Measurements from ENCODE around the gene DHX35. TPM values are rescaled to one million over a fixed set of nuclear protein-coding genes. Genes with fewer than 3 reads are reported as not detected.

Gene DHX35
- total RNA-seq: 10 to 100 TPM; 16.1 to 17.9 (median 16.4) TPM

GRCh38 chr20:38962044-38962927, at the start of gene DHX35:
DHX35 (plus strand) TSS chr20:38962344; CDS start chr20:38962368, 24 bp downstream.
- TF ChIP-seq, protein P1, sequence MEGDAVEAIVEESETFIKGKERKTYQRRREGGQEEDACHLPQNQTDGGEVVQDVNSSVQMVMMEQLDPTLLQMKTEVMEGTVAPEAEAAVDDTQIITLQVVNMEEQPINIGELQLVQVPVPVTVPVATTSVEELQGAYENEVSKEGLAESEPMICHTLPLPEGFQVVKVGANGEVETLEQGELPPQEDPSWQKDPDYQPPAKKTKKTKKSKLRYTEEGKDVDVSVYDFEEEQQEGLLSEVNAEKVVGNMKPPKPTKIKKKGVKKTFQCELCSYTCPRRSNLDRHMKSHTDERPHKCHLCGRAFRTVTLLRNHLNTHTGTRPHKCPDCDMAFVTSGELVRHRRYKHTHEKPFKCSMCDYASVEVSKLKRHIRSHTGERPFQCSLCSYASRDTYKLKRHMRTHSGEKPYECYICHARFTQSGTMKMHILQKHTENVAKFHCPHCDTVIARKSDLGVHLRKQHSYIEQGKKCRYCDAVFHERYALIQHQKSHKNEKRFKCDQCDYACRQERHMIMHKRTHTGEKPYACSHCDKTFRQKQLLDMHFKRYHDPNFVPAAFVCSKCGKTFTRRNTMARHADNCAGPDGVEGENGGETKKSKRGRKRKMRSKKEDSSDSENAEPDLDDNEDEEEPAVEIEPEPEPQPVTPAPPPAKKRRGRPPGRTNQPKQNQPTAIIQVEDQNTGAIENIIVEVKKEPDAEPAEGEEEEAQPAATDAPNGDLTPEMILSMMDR (IDR thresholded peaks at IDR 0.05): peak in 1 of 6 experiments; percentile 14
- TF ChIP-seq POLR2A (IDR thresholded peaks at IDR 0.05): peak in 1 of 2 donors; percentile 49
- Histone ChIP-seq H3K27ac (peak within 1 kb of the TSS; percentile 47 to 95 (median 68)), H3K27me3 (no peaks in the 10 kb centered on the region), H3K4me3 (replicated peaks in 1 of 3) (peak within 1 kb of the TSS; percentile 68 to 93 (median 85)), H3K9me3 (no peaks in the 10 kb centered on the region), H3K4me1 (peaks cover 9 to 10% of the 10 kb centered on the region in 2 donors), H3K36me3 (no peaks in the 10 kb centered on the region)
- WGBS, 2 donors: 0 to 2% methylated on average over 10 to 23 of the region's 70 CpGs
- intact Hi-C loops (cut with DNase I): no loop called here
- DNase-seq: peak; percentile 98

GRCh38 chr20:38915355-38915754, 46.8 kb upstream of the DHX35 start:
- TF ChIP-seq POLR2A (IDR thresholded peaks at IDR 0.05): no peak
- TF ChIP-seq, protein P1 (IDR thresholded peaks at IDR 0.05): no peak
- Histone ChIP-seq H3K27me3 (no peaks in the 10 kb centered on the region), H3K4me1 (no peaks in the 10 kb centered on the region), H3K27ac (no peak overlapping the region), H3K36me3 (no peaks in the 10 kb centered on the region), H3K4me3 (replicated peaks in 1 of 3) (no peak overlapping the region), H3K9me3 (no peaks in the 10 kb centered on the region)
- 93 to 97% methylated on average over 7 of the region's 7 CpGs for WGBS, 2 donors
- intact Hi-C loops (cut with DNase I): no loop called here
- no peak for DNase-seq

- intact Hi-C loops (cut with DNase I): no loop called here
- WGBS, 2 donors: 78 to 89% methylated on average over 4 of the region's 4 CpGs
These were observed 44.5 kb upstream of the DHX35 start for GRCh38 chr20:38917657-38918056.

DNA sequence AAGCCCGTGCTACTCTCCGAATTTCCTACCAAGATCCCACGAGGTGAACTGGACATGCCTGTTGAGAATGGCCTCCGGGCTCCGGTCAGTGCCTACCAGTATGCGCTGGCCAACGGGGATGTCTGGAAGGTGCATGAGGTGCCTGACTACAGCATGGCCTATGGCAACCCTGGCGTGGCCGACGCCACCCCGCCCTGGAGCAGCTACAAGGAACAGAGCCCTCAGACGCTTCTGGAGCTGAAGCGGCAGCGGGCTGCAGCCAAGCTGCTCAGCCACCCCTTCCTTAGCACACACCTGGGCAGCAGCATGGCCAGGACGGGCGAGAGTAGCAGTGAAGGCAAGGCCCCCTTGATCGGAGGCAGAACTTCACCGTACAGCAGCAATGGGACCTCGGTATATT, 44.0 kb upstream of the DHX35 start:
- 90 to 98% methylated on average over 5 to 17 of the region's 19 CpGs for WGBS, 2 donors
- H3K4me3 ChIP-seq (replicated peaks in 1 of 3): no peak overlapping the region
- TF ChIP-seq, protein P1 (IDR thresholded peaks at IDR 0.05): no peak
- no peak for TF ChIP-seq POLR2A (IDR thresholded peaks at IDR 0.05)
- H3K27ac ChIP-seq: no peak overlapping the region
- intact Hi-C loops (cut with DNase I): no loop called here
- no peaks in the 10 kb centered on the region for H3K9me3 ChIP-seq
- H3K36me3 ChIP-seq: no peaks in the 10 kb centered on the region
- no peak for DNase-seq
- H3K27me3 ChIP-seq: no peaks in the 10 kb centered on the region
- H3K4me1 ChIP-seq: no peaks in the 10 kb centered on the region

More at GRCh38 chr20:38917657-38918056, 44.5 kb upstream of the DHX35 start:
- no peak overlapping the region for H3K4me3 ChIP-seq (replicated peaks in 1 of 3)
- no peaks in the 10 kb centered on the region for H3K27me3 ChIP-seq
- H3K27ac ChIP-seq: no peak overlapping the region
- no peak for DNase-seq
- no peaks in the 10 kb centered on the region for H3K36me3 ChIP-seq
- no peaks in the 10 kb centered on the region for H3K9me3 ChIP-seq
- TF ChIP-seq, protein P1 (IDR thresholded peaks at IDR 0.05): no peak
- TF ChIP-seq POLR2A (IDR thresholded peaks at IDR 0.05): no peak
- no peaks in the 10 kb centered on the region for H3K4me1 ChIP-seq

DNA sequence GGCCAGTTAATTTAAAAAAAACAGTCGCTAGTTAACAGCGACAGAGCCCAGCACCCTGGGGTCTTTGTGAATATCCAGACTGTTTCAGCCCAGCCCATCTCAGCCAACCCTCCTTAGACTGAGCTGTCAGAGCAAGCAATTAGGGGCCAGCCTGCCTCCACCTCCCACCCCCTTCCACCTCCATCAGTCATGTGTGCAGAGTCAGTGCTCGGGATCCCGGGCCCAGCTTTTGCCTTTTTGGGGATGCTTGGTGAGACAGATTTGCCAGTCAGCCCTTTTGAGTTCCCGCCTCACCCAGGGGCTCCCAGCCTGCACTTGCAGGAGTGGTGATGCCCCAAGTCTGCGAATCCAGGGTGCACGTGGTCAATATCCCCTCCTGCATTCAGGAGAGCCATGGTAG, 42.5 kb upstream of the DHX35 start:
- no peak for DNase-seq
- H3K4me1 ChIP-seq: no peaks in the 10 kb centered on the region
- H3K4me3 ChIP-seq (replicated peaks in 1 of 3): no peak overlapping the region
- intact Hi-C loops (cut with DNase I): no loop called here
- WGBS, 2 donors: 63 to 79% methylated on average over 5 to 7 of the region's 7 CpGs
- no peaks in the 10 kb centered on the region for H3K27me3 ChIP-seq
- H3K9me3 ChIP-seq: no peaks in the 10 kb centered on the region
- no peak overlapping the region for H3K27ac ChIP-seq
- H3K36me3 ChIP-seq: no peaks in the 10 kb centered on the region
- no peak for TF ChIP-seq POLR2A (IDR thresholded peaks at IDR 0.05)
- TF ChIP-seq, protein P1 (IDR thresholded peaks at IDR 0.05): no peak
